ENCODE results near the gene PRR22.

PRR22 gene

DNA sequence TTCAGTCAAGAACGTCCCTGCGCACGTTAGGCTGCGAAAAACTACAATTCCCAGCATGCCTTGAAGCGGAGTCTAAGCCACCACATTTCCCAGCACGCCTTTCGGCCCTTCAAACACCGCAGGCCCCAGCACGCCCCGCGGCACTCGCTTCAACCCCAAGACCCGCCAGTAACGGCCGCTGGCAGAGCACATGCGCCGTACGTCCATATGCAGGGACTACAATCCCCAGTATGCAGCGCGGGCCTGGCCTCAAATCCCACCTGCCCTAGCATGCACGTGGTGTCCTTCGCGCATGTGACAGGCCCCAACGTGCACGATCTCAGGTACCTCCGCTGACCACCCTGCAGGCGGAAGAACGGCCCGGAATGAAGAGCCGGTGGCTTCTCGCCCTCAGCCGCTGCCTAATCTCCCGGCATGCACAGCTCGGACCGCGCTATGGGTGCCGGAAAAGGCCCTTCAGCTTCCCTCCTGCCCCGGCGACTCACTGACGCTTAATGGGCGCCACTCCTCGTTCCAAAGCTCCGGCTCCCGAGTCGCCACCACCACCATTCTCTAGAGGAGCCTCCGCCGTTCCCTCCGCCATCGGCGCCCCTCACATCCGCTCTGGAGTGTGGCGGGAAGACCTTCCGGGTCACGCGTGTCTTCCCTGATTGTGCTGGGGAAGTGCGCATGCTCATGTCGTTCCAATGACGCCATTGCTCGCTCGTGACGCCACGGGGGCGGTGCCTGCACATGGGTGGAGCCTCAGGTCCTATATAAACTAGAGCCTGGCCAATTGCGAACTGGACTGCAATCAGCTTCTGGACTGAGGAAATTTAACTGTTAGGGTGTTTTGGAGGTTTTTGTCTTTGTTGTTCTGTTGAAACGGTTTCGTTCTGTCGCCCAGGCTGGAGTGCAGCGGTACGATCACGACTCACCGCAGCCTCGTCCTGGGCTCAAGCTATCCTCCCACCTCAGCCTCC, 6.3 kb upstream of the PRR22 start, which contains the start of gene DUS3L:
Gene DUS3L, minus strand, starts transcription at position 605 of the 962 bp plus-strand sequence. Its CDS starts 22 bp downstream, at position 583.
- peak within 1 kb of the TSS; percentile 100 for H3K27ac ChIP-seq (replicated peaks)
- peak; percentile 96 to 99 for DNase-seq (ENCODE audit: low read depth in 1 of 2, low spot score in 1 of 2)
- TF ChIP-seq POLR2AphosphoS5 (IDR thresholded peaks at IDR 0.05; ENCODE audit: low read depth) = peak; percentile 91
- TF ChIP-seq, protein P1, sequence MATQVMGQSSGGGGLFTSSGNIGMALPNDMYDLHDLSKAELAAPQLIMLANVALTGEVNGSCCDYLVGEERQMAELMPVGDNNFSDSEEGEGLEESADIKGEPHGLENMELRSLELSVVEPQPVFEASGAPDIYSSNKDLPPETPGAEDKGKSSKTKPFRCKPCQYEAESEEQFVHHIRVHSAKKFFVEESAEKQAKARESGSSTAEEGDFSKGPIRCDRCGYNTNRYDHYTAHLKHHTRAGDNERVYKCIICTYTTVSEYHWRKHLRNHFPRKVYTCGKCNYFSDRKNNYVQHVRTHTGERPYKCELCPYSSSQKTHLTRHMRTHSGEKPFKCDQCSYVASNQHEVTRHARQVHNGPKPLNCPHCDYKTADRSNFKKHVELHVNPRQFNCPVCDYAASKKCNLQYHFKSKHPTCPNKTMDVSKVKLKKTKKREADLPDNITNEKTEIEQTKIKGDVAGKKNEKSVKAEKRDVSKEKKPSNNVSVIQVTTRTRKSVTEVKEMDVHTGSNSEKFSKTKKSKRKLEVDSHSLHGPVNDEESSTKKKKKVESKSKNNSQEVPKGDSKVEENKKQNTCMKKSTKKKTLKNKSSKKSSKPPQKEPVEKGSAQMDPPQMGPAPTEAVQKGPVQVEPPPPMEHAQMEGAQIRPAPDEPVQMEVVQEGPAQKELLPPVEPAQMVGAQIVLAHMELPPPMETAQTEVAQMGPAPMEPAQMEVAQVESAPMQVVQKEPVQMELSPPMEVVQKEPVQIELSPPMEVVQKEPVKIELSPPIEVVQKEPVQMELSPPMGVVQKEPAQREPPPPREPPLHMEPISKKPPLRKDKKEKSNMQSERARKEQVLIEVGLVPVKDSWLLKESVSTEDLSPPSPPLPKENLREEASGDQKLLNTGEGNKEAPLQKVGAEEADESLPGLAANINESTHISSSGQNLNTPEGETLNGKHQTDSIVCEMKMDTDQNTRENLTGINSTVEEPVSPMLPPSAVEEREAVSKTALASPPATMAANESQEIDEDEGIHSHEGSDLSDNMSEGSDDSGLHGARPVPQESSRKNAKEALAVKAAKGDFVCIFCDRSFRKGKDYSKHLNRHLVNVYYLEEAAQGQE (IDR thresholded peaks at IDR 0.05; ENCODE audit: insufficient replicate concordance, low read depth) = peak; percentile 54
- peak; percentile 92 for TF ChIP-seq GABPA (IDR thresholded peaks at IDR 0.05; ENCODE audit: low read depth)
- TF ChIP-seq SPI1 (IDR thresholded peaks at IDR 0.05; ENCODE audit: borderline replicate concordance, low read depth) = peak; percentile 5; the same call in 1 of the 2 replicates
- TF ChIP-seq, protein P2, sequence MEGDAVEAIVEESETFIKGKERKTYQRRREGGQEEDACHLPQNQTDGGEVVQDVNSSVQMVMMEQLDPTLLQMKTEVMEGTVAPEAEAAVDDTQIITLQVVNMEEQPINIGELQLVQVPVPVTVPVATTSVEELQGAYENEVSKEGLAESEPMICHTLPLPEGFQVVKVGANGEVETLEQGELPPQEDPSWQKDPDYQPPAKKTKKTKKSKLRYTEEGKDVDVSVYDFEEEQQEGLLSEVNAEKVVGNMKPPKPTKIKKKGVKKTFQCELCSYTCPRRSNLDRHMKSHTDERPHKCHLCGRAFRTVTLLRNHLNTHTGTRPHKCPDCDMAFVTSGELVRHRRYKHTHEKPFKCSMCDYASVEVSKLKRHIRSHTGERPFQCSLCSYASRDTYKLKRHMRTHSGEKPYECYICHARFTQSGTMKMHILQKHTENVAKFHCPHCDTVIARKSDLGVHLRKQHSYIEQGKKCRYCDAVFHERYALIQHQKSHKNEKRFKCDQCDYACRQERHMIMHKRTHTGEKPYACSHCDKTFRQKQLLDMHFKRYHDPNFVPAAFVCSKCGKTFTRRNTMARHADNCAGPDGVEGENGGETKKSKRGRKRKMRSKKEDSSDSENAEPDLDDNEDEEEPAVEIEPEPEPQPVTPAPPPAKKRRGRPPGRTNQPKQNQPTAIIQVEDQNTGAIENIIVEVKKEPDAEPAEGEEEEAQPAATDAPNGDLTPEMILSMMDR (IDR thresholded peaks at IDR 0.05; ENCODE audit: insufficient read depth, low read length) = no peak
- peak within 1 kb of the TSS; percentile 60 for H3K4me3 ChIP-seq (replicated peaks; ENCODE audit: insufficient read depth, low read length)
- no peaks in the 10 kb centered on the region for H3K27me3 ChIP-seq (ENCODE audit: insufficient read depth, poor library complexity, severe bottlenecking)

DNA sequence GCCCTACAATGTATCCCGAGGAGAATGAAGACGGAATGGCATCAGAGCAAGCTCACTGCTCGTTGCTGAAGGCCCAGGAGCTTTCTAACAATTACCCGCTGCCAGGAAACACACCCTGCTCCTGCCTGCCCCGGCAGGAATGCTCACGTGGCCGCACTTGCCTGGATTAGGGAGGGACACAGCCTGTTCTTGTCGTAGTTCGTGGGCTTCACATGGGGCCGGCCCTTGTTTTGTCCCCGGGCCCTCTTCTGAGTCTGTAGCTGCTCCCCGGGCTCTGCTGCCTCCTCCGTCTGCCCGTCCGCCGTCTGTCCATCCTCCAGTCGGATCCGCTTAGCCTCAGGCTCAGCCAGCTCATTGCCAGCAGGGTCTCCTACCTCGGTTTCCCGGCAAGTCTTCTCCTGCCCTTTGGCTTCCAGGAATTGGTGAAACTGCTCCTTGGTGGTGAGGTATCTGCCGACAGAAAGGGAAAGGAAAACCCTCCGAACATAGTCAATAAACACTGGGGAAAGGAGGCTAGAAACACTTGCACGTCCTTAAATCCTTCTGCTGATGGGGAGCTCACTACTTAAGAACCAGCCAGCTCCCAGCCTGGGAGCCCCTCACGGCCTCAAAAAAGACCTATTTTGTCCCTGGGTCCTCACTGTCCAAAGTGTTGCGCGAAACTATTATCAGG, 5.5 kb upstream of the PRR22 start:
- DNase-seq (ENCODE audit: low read depth in 1 of 2, low spot score in 1 of 2) = no peak
- H3K4me3 ChIP-seq (replicated peaks; ENCODE audit: insufficient read depth, low read length) = peak overlapping the region; percentile 60
- H3K27me3 ChIP-seq (ENCODE audit: insufficient read depth, poor library complexity, severe bottlenecking) = no peaks in the 10 kb centered on the region
- TF ChIP-seq GABPA (IDR thresholded peaks at IDR 0.05; ENCODE audit: low read depth) = no peak
- TF ChIP-seq, protein P2 (IDR thresholded peaks at IDR 0.05; ENCODE audit: insufficient read depth, low read length) = no peak
- TF ChIP-seq POLR2AphosphoS5 (IDR thresholded peaks at IDR 0.05; ENCODE audit: low read depth) = no peak
- TF ChIP-seq SPI1 (IDR thresholded peaks at IDR 0.05; ENCODE audit: borderline replicate concordance, low read depth) = no peak
- TF ChIP-seq, protein P1 (IDR thresholded peaks at IDR 0.05; ENCODE audit: insufficient replicate concordance, low read depth) = no peak
- H3K27ac ChIP-seq (replicated peaks) = peak overlapping the region; percentile 100

DNA sequence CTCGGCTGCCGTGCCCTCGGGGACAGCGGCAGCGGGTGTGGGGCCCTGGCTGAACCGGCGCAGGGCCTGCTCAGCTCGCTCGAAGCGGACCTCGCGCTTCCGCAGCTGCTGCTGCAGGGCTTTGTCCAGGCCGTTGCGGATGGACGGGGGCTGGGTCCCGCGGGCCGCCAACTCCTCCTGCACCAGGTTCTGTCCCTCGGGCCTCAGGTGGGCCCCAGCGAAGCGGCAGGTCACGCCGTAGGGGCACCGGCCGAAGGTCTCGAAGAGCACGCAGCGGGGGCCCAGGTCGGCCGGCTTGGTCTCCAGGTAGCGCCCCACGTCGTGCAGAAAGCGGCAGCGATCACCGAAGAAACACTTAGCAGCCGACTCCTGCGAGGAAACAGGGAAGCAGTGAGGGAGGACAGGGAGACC, 4.8 kb upstream of the PRR22 start:
- DNase-seq (ENCODE audit: low read depth in 1 of 2, low spot score in 1 of 2) = no peak
- H3K27me3 ChIP-seq (ENCODE audit: insufficient read depth, poor library complexity, severe bottlenecking) = no peaks in the 10 kb centered on the region
- no peak overlapping the region for H3K27ac ChIP-seq (replicated peaks)
- no peak overlapping the region for H3K4me3 ChIP-seq (replicated peaks; ENCODE audit: insufficient read depth, low read length)
- TF ChIP-seq SPI1 (IDR thresholded peaks at IDR 0.05; ENCODE audit: borderline replicate concordance, low read depth) = no peak
- TF ChIP-seq POLR2AphosphoS5 (IDR thresholded peaks at IDR 0.05; ENCODE audit: low read depth) = no peak
- TF ChIP-seq, protein P1 (IDR thresholded peaks at IDR 0.05; ENCODE audit: insufficient replicate concordance, low read depth) = no peak
- TF ChIP-seq, protein P2 (IDR thresholded peaks at IDR 0.05; ENCODE audit: insufficient read depth, low read length) = no peak
- TF ChIP-seq GABPA (IDR thresholded peaks at IDR 0.05; ENCODE audit: low read depth) = no peak

All from HL-60 (cell line).